ENCODE measurements around the gene CIDEA.
"Not testable (repeated sequence)": the region's sequence is repeated elsewhere in the genome, so short reads cannot be mapped to it uniquely, and the experiment has no call there.

DNA sequence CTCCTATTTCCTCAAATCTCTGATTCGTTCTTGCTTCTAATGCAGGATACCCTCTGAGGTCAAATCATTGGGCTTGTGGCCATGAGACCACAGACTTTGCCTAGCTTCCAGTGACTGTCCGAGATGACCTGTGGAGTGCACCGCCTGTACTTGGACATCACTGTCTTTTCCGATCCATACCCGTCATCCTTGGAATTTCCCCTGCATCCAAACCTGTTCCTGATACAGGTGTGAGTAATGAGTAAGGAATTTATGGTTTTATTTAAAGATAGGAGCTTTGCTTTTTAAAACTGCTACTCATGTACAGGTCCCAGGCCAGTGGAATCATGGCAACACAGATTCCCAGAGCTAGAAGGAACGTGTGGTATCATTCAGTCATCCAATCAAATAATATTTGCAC lies 35.6 kb upstream of the CIDEA start:
- TF ChIP-seq, protein P1, sequence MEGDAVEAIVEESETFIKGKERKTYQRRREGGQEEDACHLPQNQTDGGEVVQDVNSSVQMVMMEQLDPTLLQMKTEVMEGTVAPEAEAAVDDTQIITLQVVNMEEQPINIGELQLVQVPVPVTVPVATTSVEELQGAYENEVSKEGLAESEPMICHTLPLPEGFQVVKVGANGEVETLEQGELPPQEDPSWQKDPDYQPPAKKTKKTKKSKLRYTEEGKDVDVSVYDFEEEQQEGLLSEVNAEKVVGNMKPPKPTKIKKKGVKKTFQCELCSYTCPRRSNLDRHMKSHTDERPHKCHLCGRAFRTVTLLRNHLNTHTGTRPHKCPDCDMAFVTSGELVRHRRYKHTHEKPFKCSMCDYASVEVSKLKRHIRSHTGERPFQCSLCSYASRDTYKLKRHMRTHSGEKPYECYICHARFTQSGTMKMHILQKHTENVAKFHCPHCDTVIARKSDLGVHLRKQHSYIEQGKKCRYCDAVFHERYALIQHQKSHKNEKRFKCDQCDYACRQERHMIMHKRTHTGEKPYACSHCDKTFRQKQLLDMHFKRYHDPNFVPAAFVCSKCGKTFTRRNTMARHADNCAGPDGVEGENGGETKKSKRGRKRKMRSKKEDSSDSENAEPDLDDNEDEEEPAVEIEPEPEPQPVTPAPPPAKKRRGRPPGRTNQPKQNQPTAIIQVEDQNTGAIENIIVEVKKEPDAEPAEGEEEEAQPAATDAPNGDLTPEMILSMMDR (IDR thresholded peaks at IDR 0.05): not testable (repeated sequence)
- TF ChIP-seq POLR2A (IDR thresholded peaks at IDR 0.05): not testable (repeated sequence)

Measured in body of pancreas (tissue), 4 donors.